PC-3 (cell line): Measurements from ENCODE around the gene CSHL1. TPM values are rescaled to one million over a fixed set of nuclear protein-coding genes. Genes with fewer than 3 reads are reported as not detected.

Source experiments
- ATAC-seq: fragments of 200-7000 bp; cut with Tn5 transposase; 2 replicates; pipeline ENCODE4 v1.9.1; 2020; ENCODE audit warnings: mild to moderate bottlenecking, moderate library complexity
- BruUV-seq: library from RNA; stranded (reverse); fragments of 400-500 nt; replicated peaks from 2 replicates; lab custom pipeline; 2021; lab: Mats Ljungman, UMichigan
- CTCF ChIA-PET: fragments of 300-600 bp; sonication (Branson Sonifier 250); formaldehyde crosslinking; loops from one replicate; lab custom pipeline; 2022; ENCODE audit warnings: antibody characterized with exemption; lab: Charles Lee
- POLR2A ChIA-PET: fragments of 300-600 bp; sonication (Branson Sonifier 250); formaldehyde crosslinking; loops from one replicate; lab custom pipeline; 2022; ENCODE audit warnings: antibody characterized with exemption; ENCODE audit not compliant: unreplicated experiment; lab: Charles Lee
- DNase-seq: peaks from one replicate; pipeline ENCODE4 v3.0.0-alpha.2; 2015
- H2AFZ ChIP-seq: fragments of 300-600 bp; sonication (generic); 2 replicates; pipeline ENCODE4 v1.6.0; 2016; ENCODE audit warnings: antibody characterized with exemption, low read length
- H3F3A ChIP-seq: fragments of 300-600 bp; sonication (generic); one replicate; pipeline ENCODE4 v1.6.0; 2017; ENCODE audit warnings: antibody characterized with exemption, low read length, control low read depth, mild to moderate bottlenecking; ENCODE audit not compliant: unreplicated experiment
- H3K27ac ChIP-seq: fragments of 300-600 bp; sonication (generic); 2 replicates; pipeline ENCODE4 v1.5.1; 2016; ENCODE audit warnings: mild to moderate bottlenecking, low read length
- H3K27me3 ChIP-seq: fragments of 300-600 bp; sonication (generic); 2 replicates; pipeline ENCODE4 v1.6.1; 2016; ENCODE audit warnings: low read length, mixed read lengths
- H3K36me3 ChIP-seq: fragments of 300-600 bp; sonication (generic); 2 replicates; pipeline ENCODE4 v1.6.1; 2016; ENCODE audit warnings: low read depth, mixed run types, low read length, mixed read lengths
- H3K4me1 ChIP-seq: fragments of 300-600 bp; sonication (generic); 2 replicates; pipeline ENCODE4 v1.5.1; 2016; ENCODE audit warnings: low read length; ENCODE audit not compliant: insufficient read depth
- H3K4me2 ChIP-seq: fragments of 300-600 bp; sonication (generic); 2 replicates; pipeline ENCODE4 v1.6.0; 2016; ENCODE audit warnings: low read length
- H3K4me3 ChIP-seq: fragments of 300-600 bp; sonication (generic); 2 replicates; pipeline ENCODE4 v1.5.1; 2016; ENCODE audit warnings: mild to moderate bottlenecking, low read length, mixed read lengths
- H3K79me2 ChIP-seq: fragments of 300-600 bp; sonication (generic); 2 replicates; pipeline ENCODE4 v1.6.1; 2017; ENCODE audit warnings: low read length, mixed read lengths
- H3K9ac ChIP-seq: fragments of 300-600 bp; sonication (generic); 2 replicates; pipeline ENCODE4 v1.6.0; 2016; ENCODE audit warnings: mild to moderate bottlenecking, low read length
- H3K9me2 ChIP-seq: fragments of 300-600 bp; sonication (generic); replicated peaks from 2 replicates; pipeline ENCODE4 v1.6.1; 2016; ENCODE audit warnings: mixed run types, low read length, mixed read lengths
- H3K9me3 ChIP-seq: fragments of 300-600 bp; sonication (generic); 2 replicates; pipeline ENCODE4 v1.6.1; 2016; ENCODE audit warnings: low read length, mixed read lengths
- H4K20me1 ChIP-seq: fragments of 300-600 bp; sonication (generic); 2 replicates; pipeline ENCODE4 v1.6.1; 2016; ENCODE audit warnings: low read length, mixed read lengths
- EZH2 ChIP-seq: fragments of 300-600 bp; sonication (generic); IDR thresholded peaks from one replicate; pipeline ENCODE4 v1.6.1; 2017; ENCODE audit warnings: antibody characterized with exemption, mild to moderate bottlenecking, low read length; ENCODE audit not compliant: unreplicated experiment
- EZH2phosphoT487 ChIP-seq: fragments of 300-600 bp; sonication (generic); IDR thresholded peaks from 2 replicates; pipeline ENCODE4 v1.6.1; 2018; ENCODE audit warnings: mild to moderate bottlenecking, antibody characterized with exemption, low read length, borderline replicate concordance
- intact Hi-C: fragments of 100-400 bp; cut with micrococcal nuclease; formaldehyde crosslinking; loops from 2 replicates; pipeline ENCODE4 v1.9.0; 2023
- total RNA-seq: library from RNA; depleted of rRNA; stranded (reverse); fragments of >200 nt; gene quantifications from 2 replicates; pipeline ENCODE4 v1.2.3, GENCODE V29; 2014
- TF ChIP-seq, protein P1 (sequence below): fragments of 300-600 bp; sonication (generic); conservative IDR thresholded peaks from 2 replicates; pipeline ENCODE4 v1.5.1; 2017; ENCODE audit warnings: antibody characterized with exemption, low read depth, mild to moderate bottlenecking, low read length

Gene CSHL1
- total RNA-seq, 1 experiment from 2014 or later, result not detected

DNA sequence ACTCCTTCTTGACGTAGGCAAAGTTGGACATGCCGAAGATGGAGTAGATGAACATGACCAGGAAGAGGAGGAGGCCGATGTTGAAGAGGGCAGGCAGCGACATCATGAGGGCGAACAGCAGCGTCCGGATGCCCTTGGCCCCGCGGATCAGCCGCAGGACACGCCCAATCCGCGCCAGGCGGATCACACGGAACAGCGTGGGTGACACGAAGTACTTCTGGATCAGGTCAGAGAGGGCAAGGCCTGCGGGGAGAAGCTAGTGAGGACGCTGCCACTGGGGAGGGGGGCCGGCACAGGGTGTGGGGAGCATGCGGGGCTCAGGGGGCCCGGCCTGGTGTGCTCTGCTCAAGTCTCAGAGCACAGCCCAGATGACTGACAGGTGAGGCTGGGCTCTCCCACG lies 30.7 kb upstream of the CSHL1 start:
- BruUV-seq, result no TSS peak
- CTCF ChIA-PET, result no interaction called here

DNA sequence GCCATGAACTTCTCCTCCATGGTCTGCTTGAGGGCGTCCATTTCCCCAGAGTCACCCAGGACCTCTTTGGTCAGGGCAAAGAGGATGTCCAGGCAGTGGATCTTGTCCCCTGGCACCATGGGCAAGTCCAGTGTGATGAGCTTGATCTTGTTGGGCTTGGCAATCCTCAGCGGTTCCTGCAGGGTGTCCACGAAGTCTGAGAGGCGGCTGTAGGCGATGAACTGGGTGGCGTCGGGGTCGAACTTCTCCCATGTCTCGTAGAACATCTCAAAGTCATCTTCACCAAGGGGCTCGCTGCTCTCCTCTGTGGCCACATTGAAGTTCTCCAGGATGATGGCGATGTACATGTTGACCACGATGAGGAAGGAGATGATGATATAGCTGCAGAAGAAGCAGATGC lies 30.1 kb upstream of the CSHL1 start:
- ChIA-PET CTCF (no interaction called here), POLR2A (no interaction called here)
- no TSS peak for BruUV-seq
- Histone ChIP-seq H3F3A (no peaks in the 10 kb centered on the region), H4K20me1 (no peaks in the 10 kb centered on the region), H3K27me3 (no peaks in the 10 kb centered on the region), H3K9me3 (no peaks in the 10 kb centered on the region), H3K36me3 (no peaks in the 10 kb centered on the region), H2AFZ (no peak overlapping the region), H3K4me3 (no peak overlapping the region), H3K4me1 (no peaks in the 10 kb centered on the region), H3K9me2 (no peaks in the 10 kb centered on the region), H3K9ac (no peak overlapping the region), H3K4me2 (no peak overlapping the region), H3K79me2 (no peaks in the 10 kb centered on the region), H3K27ac (no peak overlapping the region)
- no peak for DNase-seq
- no peak for ATAC-seq
- TF ChIP-seq EZH2, result no peak
- TF ChIP-seq, protein P1, sequence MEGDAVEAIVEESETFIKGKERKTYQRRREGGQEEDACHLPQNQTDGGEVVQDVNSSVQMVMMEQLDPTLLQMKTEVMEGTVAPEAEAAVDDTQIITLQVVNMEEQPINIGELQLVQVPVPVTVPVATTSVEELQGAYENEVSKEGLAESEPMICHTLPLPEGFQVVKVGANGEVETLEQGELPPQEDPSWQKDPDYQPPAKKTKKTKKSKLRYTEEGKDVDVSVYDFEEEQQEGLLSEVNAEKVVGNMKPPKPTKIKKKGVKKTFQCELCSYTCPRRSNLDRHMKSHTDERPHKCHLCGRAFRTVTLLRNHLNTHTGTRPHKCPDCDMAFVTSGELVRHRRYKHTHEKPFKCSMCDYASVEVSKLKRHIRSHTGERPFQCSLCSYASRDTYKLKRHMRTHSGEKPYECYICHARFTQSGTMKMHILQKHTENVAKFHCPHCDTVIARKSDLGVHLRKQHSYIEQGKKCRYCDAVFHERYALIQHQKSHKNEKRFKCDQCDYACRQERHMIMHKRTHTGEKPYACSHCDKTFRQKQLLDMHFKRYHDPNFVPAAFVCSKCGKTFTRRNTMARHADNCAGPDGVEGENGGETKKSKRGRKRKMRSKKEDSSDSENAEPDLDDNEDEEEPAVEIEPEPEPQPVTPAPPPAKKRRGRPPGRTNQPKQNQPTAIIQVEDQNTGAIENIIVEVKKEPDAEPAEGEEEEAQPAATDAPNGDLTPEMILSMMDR, result no peak
- TF ChIP-seq EZH2phosphoT487, result no peak
- intact Hi-C loops, result no loop called here

More for the DNA sequence above, 30.7 kb upstream of the CSHL1 start:
- H3K27me3 ChIP-seq, result no peaks in the 10 kb centered on the region
- no peaks in the 10 kb centered on the region for H3K79me2 ChIP-seq
- H2AFZ ChIP-seq, result no peak overlapping the region
- no peak overlapping the region for H3K27ac ChIP-seq
- no peaks in the 10 kb centered on the region for H3K9me3 ChIP-seq
- ATAC-seq (no peak), DNase-seq (no peak)
- H3K36me3 ChIP-seq, result no peaks in the 10 kb centered on the region
- H4K20me1 ChIP-seq, result no peaks in the 10 kb centered on the region
- no peaks in the 10 kb centered on the region for H3K9me2 ChIP-seq
- H3K4me1 ChIP-seq, result no peaks in the 10 kb centered on the region
- H3K9ac ChIP-seq, result no peak overlapping the region
- intact Hi-C loops, result no loop called here
- POLR2A ChIA-PET, result no interaction called here
- no peak overlapping the region for H3K4me2 ChIP-seq
- H3K4me3 ChIP-seq, result no peak overlapping the region
- H3F3A ChIP-seq, result no peaks in the 10 kb centered on the region
- no peak for TF ChIP-seq EZH2phosphoT487
- no peak for TF ChIP-seq EZH2
- TF ChIP-seq, protein P1, result no peak

DNA sequence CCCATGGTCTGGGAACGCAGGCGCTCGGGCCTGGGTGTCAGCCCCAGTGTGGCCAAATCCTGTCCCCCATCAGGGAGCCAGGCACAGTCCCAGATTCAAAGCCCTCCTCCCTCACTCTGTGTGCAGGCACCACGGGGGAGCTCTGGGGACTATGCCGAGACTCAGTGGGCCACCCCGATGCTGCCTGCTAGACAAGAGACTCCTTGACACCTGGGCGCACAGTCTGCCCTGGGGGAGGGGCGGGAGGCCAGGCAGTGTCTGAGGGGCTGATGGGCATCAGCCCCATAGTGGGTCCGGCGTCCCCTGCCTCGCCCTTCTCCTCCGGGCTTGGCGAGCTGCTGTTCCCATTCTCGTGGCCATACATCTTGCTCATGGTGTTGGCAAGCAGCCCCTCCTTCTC lies 29.5 kb upstream of the CSHL1 start:
- no peak overlapping the region for H2AFZ ChIP-seq
- no peak overlapping the region for H3K9ac ChIP-seq
- no peaks in the 10 kb centered on the region for H3K27me3 ChIP-seq
- BruUV-seq, result no TSS peak
- no peak overlapping the region for H3K27ac ChIP-seq
- POLR2A ChIA-PET, result no interaction called here
- H3K9me2 ChIP-seq, result no peaks in the 10 kb centered on the region
- DNase-seq, result no peak
- TF ChIP-seq, protein P1, result no peak
- TF ChIP-seq EZH2phosphoT487, result no peak
- no peak for TF ChIP-seq EZH2
- no peak overlapping the region for H3K4me3 ChIP-seq
- H3K4me2 ChIP-seq, result no peak overlapping the region
- intact Hi-C loops, result no loop called here
- no peaks in the 10 kb centered on the region for H3K9me3 ChIP-seq
- CTCF ChIA-PET, result no interaction called here
- H4K20me1 ChIP-seq, result no peaks in the 10 kb centered on the region
- no peaks in the 10 kb centered on the region for H3K4me1 ChIP-seq
- H3F3A ChIP-seq, result no peaks in the 10 kb centered on the region
- no peaks in the 10 kb centered on the region for H3K36me3 ChIP-seq
- no peaks in the 10 kb centered on the region for H3K79me2 ChIP-seq
- ATAC-seq, result no peak
